Measurements from ENCODE around the gene SMIM13. TPM values are rescaled to one million over a fixed set of nuclear protein-coding genes. Genes with fewer than 3 reads are reported as not detected.
"Not testable (repeated sequence)": the region's sequence is repeated elsewhere in the genome, so short reads cannot be mapped to it uniquely, and the experiment has no call there.

SMIM13 gene
- total RNA-seq, 2 experiments from 2014 or later, result 3.0 to 4.6 TPM

- Mint-ChIP-seq H3K27me3 (no peaks in the 10 kb centered on the region), H3K4me3 (no peak overlapping the region), H3K4me1 (ENCODE audit: low read depth) (no peaks in the 10 kb centered on the region), H3K27ac (no peak overlapping the region), H3K36me3 (ENCODE audit: low read depth) (no peaks in the 10 kb centered on the region), H3K9me3 (no peaks in the 10 kb centered on the region)
- Histone ChIP-seq H3K27ac (ENCODE audit: low read depth in 1 of 2, low read length in 2 of 2) (no peak overlapping the region), H3K4me1 (ENCODE audit: insufficient read depth, low read length) (no peaks in the 10 kb centered on the region), H3K4me3 (ENCODE audit: low read length) (no peak overlapping the region), H3K36me3 (ENCODE audit: insufficient read depth, low read length) (no peaks in the 10 kb centered on the region), H3K9me3 (ENCODE audit: control insufficient read depth in 1 of 2, insufficient read depth in 1 of 2, low read length in 2 of 2) (no peaks in the 10 kb centered on the region), H3K27me3 (ENCODE audit: control insufficient read depth in 1 of 2, insufficient read depth in 2 of 2, low read length in 2 of 2) (no peaks in the 10 kb centered on the region)
- no peak for DNase-seq
- ChIA-PET POLR2A (no interaction called here), CTCF (interaction anchor here (0.8 kb wide), 1 partner anchor 10 kb away, joined by 3 read pairs; the partner anchor contains the start of gene SMIM13)
- intact Hi-C loops (cut with DNase I, micrococcal nuclease), result no loop called here
- TF ChIP-seq, protein P1, sequence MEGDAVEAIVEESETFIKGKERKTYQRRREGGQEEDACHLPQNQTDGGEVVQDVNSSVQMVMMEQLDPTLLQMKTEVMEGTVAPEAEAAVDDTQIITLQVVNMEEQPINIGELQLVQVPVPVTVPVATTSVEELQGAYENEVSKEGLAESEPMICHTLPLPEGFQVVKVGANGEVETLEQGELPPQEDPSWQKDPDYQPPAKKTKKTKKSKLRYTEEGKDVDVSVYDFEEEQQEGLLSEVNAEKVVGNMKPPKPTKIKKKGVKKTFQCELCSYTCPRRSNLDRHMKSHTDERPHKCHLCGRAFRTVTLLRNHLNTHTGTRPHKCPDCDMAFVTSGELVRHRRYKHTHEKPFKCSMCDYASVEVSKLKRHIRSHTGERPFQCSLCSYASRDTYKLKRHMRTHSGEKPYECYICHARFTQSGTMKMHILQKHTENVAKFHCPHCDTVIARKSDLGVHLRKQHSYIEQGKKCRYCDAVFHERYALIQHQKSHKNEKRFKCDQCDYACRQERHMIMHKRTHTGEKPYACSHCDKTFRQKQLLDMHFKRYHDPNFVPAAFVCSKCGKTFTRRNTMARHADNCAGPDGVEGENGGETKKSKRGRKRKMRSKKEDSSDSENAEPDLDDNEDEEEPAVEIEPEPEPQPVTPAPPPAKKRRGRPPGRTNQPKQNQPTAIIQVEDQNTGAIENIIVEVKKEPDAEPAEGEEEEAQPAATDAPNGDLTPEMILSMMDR (IDR thresholded peaks at IDR 0.05), result no peak
- no peak for ATAC-seq (ENCODE audit: poor library complexity)
Measured at GRCh38 chr6:11083956-11084355, 9.7 kb upstream of the SMIM13 start.

- H3K9me3 Mint-ChIP-seq, result no peaks in the 10 kb centered on the region
- POLR2A ChIA-PET, result no interaction called here
- CTCF ChIA-PET, result no interaction called here
- H3K27ac Mint-ChIP-seq, result no peak overlapping the region
- H3K27me3 Mint-ChIP-seq, result no peaks in the 10 kb centered on the region
- intact Hi-C loops (cut with DNase I, micrococcal nuclease), result no loop called here
- no peaks in the 10 kb centered on the region for H3K9me3 ChIP-seq (ENCODE audit: control insufficient read depth in 1 of 2, insufficient read depth in 1 of 2, low read length in 2 of 2)
- no peak overlapping the region for H3K27ac ChIP-seq (ENCODE audit: low read depth in 1 of 2, low read length in 2 of 2)
- DNase-seq, result no peak
- no peaks in the 10 kb centered on the region for H3K4me1 ChIP-seq (ENCODE audit: insufficient read depth, low read length)
- ATAC-seq (ENCODE audit: poor library complexity), result no peak
- no peaks in the 10 kb centered on the region for H3K27me3 ChIP-seq (ENCODE audit: control insufficient read depth in 1 of 2, insufficient read depth in 2 of 2, low read length in 2 of 2)
- no peak overlapping the region for H3K4me3 Mint-ChIP-seq
- no peaks in the 10 kb centered on the region for H3K36me3 ChIP-seq (ENCODE audit: insufficient read depth, low read length)
- no peaks in the 10 kb centered on the region for H3K36me3 Mint-ChIP-seq (ENCODE audit: low read depth)
- no peak overlapping the region for H3K4me3 ChIP-seq (ENCODE audit: low read length)
- H3K4me1 Mint-ChIP-seq (ENCODE audit: low read depth), result no peaks in the 10 kb centered on the region
- TF ChIP-seq, protein P1 (IDR thresholded peaks at IDR 0.05), result no peak
Measured at GRCh38 chr6:11085758-11086435, 7.7 kb upstream of the SMIM13 start.

DNA sequence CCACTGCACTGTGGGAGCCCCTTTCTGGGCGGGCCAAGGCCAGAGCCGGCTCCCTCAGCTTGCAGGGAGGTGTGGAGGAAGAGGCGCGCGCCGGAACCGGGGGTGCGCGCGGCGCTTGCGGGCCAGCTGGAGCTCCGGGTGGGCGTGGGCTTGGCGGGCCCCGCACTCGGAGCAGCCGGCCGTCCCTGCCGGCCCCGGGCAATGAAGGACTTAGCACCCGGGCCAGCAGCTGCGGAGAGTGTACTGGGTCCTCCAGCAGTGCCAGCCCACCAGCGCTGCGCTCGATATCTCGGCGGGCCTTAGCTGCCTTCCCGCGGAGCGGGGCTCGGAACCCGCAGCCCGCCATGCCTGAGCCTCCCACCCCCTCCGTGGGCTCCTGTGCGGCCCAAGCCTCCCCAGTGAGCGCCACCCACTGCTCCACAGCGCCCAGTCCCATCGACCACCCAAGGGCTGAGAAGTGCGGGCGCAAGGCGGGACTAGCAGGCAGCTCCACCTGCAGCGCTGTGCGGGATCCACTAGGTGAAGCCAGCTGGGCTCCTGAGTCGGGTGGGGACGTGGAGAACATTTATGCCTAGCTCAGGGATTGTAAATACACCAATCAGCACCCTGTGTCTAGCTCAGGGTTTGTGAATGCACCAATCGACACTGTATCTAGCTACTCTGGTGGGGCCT, 6.4 kb upstream of the SMIM13 start:
- H3K36me3 ChIP-seq (ENCODE audit: insufficient read depth, low read length); H3K4me3 Mint-ChIP-seq; H3K27me3 ChIP-seq (ENCODE audit: control insufficient read depth in 1 of 2, insufficient read depth in 2 of 2, low read length in 2 of 2); H3K9me3 ChIP-seq (ENCODE audit: control insufficient read depth in 1 of 2, insufficient read depth in 1 of 2, low read length in 2 of 2); intact Hi-C loops (cut with DNase I, micrococcal nuclease); CTCF ChIA-PET; ATAC-seq (ENCODE audit: poor library complexity); H3K36me3 Mint-ChIP-seq (ENCODE audit: low read depth); H3K4me1 Mint-ChIP-seq (ENCODE audit: low read depth); DNase-seq; H3K4me1 ChIP-seq (ENCODE audit: insufficient read depth, low read length); H3K9me3 Mint-ChIP-seq; H3K27me3 Mint-ChIP-seq; H3K27ac ChIP-seq (ENCODE audit: low read depth in 1 of 2, low read length in 2 of 2); H3K27ac Mint-ChIP-seq; H3K4me3 ChIP-seq (ENCODE audit: low read length): not testable (repeated sequence)
- POLR2A ChIA-PET, result interaction anchor here (0.5 kb wide), 1 partner anchor 564 kb away, joined by 3 read pairs; no protein-coding TSS in a partner anchor
